Measurements from ENCODE around the gene PTPN3.
"Not testable (repeated sequence)": the region's sequence is repeated elsewhere in the genome, so short reads cannot be mapped to it uniquely, and the experiment has no call there.

PTPN3 gene, protein sequence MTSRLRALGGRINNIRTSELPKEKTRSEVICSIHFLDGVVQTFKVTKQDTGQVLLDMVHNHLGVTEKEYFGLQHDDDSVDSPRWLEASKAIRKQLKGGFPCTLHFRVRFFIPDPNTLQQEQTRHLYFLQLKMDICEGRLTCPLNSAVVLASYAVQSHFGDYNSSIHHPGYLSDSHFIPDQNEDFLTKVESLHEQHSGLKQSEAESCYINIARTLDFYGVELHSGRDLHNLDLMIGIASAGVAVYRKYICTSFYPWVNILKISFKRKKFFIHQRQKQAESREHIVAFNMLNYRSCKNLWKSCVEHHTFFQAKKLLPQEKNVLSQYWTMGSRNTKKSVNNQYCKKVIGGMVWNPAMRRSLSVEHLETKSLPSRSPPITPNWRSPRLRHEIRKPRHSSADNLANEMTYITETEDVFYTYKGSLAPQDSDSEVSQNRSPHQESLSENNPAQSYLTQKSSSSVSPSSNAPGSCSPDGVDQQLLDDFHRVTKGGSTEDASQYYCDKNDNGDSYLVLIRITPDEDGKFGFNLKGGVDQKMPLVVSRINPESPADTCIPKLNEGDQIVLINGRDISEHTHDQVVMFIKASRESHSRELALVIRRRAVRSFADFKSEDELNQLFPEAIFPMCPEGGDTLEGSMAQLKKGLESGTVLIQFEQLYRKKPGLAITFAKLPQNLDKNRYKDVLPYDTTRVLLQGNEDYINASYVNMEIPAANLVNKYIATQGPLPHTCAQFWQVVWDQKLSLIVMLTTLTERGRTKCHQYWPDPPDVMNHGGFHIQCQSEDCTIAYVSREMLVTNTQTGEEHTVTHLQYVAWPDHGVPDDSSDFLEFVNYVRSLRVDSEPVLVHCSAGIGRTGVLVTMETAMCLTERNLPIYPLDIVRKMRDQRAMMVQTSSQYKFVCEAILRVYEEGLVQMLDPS

DNA sequence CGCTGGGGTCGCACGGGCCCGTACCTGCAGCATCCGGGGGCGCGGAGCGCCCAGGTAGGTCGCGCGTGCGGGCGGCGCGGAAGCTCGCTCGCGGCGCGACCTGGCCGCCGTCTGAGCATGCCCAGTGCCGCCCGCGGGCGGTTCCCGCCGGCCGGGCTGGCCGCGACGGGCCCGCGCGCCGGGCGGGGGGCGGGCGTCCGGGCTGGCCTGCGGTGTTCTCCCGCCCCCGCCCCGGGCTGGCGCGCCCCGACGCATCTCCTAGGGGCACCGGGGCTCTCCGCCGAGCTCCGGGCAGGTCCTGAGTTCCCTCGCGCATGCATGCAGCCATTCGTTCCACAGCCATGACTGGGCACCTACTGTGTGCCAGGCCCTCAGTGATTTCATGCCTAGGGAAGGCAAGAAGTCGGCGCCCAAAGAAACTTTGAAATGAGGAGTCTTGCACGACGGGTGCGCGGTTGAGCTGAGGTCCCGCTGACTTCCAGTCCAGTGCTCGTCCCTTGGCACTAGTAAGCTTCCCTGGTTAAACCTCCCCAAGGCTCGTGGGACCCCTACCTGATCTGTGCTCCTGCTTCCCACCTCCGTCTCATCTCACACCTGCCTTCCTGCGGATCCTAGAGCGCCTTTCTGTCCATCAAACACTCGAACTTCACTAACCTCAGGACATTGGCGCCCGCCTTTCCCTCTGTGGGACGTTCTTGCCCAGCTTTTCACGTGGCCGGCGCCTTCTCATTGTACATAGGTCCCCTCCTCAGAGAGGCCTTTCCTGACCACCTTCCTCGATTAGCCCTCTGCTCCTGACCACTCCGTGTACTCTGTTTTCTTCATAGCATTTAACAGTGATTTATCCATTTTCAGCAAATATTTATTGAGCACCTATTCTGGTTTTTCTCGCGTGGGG lies at the start of gene PTPN3:
Gene PTPN3, minus strand, starts transcription at position 113 of the 898 bp plus-strand sequence. CDS start 34,873 bp downstream, outside the sequence.
- DNase-seq: no peak

DNA sequence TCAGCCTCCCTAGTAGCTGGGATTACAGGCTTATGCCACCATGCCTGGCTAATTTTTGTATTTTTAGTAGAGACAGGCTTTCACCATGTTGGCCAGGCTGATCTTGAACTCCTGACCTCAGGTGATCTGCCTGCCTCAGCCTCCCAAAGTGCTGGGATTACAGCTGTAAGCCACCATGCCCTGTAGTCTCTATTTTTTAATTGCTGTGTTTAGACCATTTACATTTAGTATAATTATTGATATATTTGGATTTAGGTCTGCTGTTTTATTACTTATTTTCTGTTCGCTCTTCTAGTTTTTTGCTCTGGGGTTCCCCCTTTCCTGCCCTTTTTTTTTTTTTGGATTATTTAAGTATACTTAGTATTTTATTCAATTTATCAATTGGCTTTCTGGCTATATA lies 46.8 kb upstream of the PTPN3 start:
- not testable (repeated sequence) for DNase-seq

DNA sequence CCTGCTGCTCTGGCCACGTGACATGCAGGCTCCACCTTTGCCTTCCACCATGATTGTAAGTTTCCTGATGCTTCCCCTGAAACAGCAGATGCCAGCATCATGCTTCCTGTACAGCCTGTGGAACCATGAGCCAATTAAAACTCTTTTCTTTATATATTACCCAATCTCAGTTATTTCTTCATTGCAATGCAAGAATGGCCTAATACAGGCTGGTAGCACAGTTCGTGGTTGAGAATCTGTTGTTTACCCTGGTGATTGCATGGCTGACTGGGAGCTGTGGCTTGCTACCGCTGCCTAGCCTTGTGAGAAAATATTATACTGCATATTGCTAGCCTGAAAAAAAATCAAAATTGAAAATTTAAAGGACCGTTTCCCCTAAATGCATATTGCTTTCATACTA lies 44.8 kb upstream of the PTPN3 start:
- no peak for DNase-seq

DNA sequence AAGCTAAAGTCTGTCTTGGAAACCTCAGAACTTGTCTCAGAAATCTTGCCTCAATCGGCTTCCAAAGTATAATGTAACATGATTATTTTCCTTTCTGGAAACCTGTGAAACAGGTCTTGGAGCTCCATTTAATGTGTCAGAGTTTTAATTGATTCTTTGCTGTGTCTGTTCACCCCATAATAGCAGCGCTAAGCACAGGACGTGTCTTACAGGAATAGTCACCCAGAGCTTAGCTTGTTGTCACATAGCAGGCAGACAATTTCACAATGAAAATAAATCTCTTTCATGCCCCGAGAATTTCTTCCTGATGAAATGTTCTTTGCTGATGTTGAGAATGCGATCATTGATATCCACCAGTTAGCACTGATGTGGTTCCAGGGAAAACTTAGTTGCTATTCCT lies 40.2 kb upstream of the PTPN3 start:
- DNase-seq: no peak

DNA sequence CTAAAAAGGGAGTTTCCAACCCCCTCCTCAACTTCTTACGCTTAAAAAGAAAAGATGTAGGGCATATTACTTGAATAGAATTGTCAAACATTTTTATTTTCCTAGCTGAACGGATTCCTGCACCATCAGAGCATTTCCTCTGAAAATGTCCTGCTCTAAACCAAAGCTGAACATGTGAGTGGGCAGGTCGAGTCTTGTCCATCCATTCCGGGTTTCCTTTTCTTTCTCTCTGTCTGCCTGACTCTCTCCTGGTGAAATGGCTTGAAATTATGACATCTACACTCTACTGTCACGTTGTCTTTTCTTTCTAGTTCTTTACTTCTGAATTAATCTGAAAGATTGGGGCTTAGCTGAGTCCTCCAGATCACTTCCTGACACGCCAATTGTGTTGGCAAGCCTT lies 39.2 kb upstream of the PTPN3 start:
- no peak for DNase-seq

DNA sequence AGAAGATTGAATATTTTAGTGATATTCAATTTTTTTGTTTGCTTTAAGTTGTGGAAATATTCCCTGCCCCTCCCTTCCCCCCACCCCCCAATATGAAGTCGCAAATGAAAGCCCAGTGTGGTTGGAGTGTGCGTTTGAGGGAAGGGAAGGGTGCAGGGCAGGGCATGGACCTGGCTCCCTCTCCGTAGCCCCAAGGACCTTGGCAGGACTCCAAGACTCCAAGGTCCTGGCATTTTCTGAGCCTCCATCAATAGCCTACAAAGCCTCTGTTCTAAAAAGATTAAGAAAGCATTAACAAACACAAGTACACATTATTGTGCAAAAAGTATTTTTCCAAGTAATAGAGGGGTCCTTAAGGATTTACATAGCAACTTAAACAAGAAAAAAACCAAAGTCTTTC lies 38.8 kb upstream of the PTPN3 start:
- no peak for DNase-seq

DNA sequence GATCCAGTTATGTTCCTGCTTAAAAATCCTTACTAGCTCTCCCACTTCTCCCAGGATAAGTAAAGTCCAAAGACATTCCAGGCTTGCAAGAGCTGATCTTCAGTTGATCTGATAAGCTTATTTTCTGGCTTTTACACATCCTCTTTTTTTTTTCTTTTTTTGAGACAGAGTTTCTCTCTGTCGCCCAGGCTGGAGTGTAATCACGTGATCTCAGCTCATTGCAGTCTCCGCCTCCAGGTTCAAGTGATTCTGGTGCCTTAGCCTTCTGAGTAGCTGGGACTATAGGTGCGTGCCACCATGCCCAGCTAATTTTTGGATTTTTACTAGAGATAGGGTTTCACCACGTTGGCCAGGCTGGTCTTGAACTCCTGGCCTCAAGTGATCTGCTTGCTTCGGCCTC lies 37.3 kb upstream of the PTPN3 start:
- DNase-seq: no peak

DNA sequence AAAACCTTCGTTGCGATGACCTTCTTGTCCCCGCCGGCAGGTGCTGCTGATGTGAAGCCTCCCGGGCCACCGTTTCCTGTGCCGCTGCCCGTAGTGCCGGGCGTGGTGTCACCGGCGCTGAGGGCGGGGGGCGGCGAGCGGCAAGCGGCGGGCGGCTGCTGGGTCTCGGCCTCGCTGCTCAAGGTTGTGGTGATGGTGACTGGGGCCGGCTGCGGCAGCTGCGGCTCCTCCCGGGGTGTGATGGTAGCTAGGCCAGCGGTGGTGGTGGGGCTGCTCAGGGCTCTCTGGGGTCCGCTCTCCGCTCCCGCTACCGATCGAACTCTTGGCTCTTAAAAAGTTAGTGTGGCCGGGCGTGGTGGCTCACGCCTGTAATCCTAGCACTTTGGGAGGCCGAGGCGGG lies 36.0 kb upstream of the PTPN3 start:
- no peak for DNase-seq

DNA sequence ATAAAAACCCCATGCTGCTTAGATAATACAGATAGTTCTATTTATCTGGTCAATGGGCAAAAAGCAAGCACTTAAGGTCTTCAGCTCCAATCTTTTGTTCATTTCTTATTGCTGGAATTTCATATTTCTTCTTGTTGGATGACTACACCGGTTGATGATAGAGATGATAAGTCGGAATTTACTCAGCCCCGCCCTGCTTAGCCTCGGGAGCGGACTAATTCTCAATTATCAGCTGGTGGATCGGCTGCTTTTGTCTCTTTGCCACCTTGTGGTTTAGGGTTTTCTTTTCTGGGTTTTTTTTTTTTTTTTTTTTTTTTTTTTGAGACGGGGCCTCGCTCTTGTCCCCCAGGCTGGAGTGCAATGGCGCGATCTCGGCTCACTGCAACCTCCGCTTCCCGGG lies 34.5 kb upstream of the PTPN3 start:
- DNase-seq: not testable (repeated sequence)

DNA sequence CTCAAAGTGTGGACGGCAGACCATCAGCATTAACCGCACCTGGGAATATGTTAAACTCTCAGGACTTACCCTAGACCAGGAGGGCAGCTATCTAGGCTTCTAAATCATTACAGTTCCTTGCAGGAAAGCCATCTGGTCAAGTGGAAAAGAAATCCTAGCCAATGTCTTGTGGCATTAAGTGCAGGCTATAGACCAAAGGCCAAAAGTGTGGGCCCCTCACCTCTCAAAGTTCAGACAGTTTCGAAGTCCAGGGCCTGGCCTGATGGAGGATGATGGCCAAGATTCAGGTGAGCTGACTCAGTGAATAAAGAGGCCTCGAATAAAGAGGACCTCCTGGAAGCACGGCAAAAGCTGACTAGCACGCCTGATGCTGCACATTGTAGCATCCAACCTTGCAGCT lies 24.0 kb upstream of the PTPN3 start:
- DNase-seq: no peak

DNA sequence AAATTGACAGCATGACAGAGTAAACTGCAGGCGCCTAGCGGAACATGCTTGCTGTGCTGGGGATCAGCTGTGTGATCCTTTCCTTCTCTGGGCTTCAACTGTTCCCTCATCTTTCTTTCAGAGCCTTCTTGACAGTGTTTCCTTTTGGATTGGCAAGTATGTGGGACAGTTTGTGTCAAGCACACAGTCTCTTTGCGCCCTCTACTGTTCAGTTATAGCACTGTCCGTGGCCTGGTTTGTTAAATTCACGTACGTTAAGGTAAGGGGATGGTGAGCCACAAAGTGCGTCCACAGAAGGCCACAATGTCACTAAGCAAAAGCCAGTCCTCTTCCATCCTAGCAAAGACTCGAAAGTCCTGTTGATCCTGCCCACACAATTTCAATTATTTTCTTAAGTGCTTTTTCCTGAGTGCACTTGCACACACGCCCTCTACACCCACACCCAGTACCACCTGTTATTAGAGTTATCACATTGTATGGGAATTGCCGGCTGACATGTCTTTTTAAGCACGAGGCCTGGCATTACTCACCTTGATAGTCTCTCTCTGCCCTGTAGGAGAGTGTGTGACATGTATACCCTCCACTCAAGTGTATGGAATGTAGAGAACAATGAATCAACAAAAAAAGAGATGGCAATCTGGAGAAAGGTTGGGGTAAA lies 22.5 kb upstream of the PTPN3 start:
- peak; percentile 57 to 69 for DNase-seq

DNA sequence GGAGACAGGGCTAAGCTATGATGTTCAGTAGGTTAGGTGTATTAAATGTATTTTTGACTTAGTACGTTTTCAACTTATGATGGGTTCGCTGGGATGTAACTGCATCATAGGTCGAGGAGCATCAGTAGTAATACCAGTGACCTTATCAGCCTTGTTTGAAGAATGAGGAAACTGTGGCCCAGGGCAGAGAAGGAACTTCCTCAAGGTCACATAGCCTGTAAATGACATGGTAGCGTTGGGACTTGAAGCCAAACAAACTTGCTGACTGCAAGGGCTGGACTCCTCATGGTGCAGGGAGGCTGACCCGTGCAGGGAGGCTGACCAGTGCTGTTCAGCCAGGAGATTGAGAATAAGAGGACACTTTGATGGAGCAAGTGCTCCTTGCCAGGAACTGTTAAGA lies 21.3 kb upstream of the PTPN3 start:
- DNase-seq: no peak

DNA sequence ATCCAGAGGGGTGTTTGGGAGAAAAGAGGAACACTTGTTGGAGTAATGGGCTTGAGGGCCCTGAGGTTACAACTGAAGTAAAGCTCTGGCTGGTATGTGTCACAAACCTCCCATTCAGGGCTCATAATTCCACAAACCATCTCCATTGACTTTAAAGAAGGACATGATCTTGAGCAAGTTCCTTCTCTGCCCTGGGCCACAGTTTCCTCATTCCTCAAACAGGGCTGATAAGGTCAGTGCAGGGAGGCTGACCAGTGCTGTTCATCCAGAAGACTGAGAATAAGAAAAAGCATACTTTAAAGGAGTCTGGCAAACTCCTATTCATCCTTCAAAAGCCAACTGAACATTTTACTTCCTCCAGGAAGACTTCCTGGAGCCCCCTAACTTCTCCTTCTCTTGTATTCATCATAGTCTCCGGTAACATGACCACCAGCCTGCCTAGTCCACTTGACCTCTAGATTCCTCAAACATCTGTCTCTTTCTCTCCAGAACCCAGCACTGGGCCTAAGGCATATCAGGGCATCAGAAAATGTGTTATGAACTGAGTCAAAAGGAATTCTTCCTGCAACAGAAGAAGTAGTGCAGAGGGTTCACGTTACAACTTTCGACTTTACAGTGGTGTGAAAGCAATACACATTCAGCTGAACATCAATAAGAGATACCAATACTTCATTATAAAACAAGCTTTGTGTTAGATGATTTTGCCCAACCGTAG lies 20.7 kb upstream of the PTPN3 start:
- no peak for DNase-seq

DNA sequence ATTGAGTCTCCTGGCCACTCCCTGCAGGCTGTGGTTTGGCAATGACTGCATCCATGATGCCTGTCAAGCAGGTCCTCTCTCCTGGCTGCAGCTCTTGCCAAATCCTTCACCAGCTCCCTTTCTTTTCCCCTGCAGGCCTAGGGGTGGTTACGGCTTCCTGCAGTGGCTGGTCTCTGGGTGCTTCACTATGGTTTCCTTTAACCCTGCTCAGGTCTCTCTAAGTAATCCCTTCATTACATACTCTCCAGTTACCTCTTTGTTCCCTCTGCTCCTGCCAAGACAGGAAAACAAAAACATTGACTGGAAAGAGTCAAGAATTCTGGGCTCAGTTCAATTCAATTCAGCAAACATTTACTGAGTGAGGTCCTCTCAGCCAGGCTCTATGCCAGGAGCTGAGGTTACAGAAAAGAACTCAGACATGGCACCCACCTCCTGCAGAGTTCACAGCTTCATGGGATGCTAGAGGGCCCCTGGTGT lies 19.8 kb upstream of the PTPN3 start:
- DNase-seq: no peak

DNA sequence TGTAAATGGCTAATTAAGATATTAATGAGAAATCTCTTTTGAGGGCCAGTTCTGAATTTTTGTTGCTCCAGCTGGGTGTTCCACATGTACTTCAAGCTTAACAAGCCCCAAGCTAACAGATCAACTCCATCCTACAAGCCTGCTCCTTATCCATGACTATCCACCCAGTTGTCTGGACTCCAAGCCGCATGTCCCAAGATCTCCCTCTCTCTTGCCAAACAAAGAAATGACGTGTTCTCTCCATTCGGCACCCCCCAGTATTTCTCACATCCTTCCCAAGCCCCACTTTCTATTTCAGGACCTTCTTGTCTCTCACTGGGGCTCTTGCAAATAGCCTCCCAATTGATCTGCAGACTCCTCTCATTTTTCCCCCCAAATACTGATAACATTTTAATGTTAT lies 15.8 kb upstream of the PTPN3 start:
- DNase-seq: no peak

DNA sequence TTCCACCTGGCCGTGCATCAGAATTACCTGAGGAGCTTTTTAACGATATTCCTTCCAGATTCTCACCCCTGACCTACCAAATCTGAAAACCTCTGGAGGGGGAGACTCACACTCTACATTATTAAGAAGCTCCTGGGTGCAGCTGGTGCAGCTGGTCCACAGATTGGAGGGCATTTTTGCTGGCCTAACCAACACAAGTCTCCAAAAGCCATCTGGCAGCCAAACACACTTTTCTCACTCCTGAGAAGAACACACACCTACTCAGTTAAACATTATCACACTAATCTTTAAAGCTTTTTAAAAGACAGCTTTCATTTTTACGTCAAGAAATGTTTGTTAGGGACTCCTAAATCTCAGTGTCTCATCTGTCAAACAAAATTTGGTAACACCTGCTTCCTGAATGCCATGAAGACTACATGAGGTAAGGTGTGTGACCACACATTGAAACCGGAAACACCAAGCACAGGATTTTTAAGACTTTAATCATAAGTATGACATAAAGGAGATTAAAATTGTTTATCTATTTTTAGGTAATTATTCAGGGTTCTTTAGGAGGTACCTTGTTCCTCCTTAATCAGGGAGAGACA lies 14.2 kb upstream of the PTPN3 start:
- no peak for DNase-seq

DNA sequence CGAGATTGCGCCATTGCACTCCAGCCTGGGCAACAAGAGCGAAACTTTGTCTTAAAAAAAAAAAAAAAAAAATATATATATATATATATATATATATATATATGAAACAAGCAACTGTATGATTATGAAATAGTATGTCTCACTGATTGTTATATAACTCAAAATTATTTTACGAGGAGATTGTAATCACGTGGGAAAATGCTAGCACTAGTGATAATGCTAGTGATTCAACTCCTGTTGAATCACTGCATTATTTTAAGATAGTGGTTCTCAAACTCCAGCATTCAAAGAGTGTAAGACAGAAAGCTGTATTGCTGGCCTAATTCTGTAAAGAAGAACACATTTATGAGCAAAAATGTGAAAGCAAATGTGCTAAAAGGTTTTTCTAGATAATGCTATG lies 12.4 kb upstream of the PTPN3 start:
- no peak for DNase-seq

DNA sequence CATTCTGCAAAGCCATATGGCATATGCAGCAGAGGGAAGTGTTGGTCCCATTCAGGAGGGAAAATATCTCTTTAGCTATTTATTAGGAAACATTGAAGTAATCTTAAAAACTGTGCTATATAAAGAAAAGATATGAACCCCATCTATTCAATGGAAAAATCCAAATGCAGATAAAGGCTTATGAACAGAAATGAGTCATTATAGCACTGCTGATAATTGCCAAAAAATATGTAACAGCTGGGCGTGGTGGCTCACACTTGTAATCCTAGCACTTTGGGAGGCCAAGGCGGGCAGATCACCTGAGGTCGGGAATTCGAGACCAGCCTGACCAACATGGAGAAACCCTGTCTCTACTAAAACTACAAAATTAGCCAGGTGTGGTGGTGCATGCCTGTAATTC lies 11.9 kb upstream of the PTPN3 start:
- not testable (repeated sequence) for DNase-seq

DNA sequence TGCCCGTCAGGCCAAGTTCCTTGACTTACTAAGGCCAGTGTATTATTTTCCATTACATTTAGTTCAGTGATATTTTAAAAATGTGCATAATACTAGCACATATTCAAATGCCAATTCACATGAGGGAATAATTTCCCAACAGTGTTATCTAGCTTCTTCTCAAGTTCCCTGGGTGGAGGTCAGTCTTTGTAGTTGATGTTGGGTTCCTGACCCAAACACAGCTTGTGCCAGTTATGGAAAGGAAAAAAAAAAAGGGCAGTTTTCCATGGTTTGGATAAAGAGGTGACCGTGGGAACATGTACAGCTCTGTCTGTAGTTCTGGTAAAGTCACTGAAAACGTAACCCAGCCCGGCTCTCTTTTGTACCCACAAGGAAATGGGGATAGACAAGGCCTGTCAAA lies 11.5 kb upstream of the PTPN3 start:
- no peak for DNase-seq

DNA sequence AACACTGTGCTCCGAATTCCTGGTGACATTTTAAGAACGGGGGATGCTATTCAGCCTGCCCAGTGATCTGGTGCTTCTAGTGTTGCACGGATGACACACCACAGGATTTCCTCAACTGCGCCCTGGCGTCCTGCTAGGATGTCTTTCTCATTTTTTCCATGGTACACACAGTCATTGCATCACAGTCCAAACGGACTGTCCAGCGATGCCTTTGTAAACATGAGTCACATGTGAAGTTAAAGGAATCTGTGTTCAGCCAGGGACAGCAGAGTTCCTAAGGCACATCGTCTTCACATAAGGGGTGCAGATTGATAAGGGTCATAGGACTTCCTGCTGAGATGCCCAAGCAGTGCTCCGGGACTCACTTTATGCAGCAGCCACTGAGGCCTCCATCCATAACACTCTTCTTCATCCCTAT lies 9.3 kb upstream of the PTPN3 start:
- no peak for DNase-seq

DNA sequence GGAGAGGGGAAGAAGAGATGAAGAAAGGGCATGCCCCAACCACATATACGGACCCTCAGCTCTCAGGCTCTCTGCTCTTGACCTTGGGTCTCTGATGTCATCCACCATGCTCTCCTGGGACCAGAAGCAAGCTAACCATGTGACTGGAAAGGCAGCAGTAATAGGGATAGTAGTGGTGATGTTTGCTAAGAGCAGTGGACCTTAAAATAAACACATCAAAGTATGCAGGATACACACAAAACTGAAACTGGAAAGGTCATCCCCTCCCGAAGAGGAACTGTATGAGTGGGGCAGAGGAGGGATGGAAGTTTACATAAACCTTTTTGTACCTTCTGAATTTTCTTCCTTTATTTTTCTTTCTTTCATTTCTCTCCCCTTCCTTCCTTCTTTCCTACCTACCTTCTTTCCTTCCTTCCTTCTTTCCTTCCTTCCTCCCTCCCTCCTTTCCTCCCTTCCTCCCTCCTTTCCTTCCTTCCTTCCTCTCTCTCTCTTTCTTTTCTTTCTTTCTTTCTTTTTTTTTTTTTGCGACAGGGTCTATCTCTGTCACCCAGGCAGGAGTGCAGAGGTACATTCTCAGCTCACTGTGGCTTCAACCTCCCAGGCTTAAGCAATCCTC lies 8.1 kb upstream of the PTPN3 start:
- DNase-seq: no peak

Measured in hippocampal formation (tissue), 2 donors.